RPMI8226 (cell line): Measurements from ENCODE around the gene TBC1D32.
"Not testable (repeated sequence)": the region's sequence is repeated elsewhere in the genome, so short reads cannot be mapped to it uniquely, and the experiment has no call there.

Experiments used
- DNase-seq: peaks from one replicate; pipeline ENCODE4 v3.0.0-alpha.2; 2015

TBC1D32 gene

DNA sequence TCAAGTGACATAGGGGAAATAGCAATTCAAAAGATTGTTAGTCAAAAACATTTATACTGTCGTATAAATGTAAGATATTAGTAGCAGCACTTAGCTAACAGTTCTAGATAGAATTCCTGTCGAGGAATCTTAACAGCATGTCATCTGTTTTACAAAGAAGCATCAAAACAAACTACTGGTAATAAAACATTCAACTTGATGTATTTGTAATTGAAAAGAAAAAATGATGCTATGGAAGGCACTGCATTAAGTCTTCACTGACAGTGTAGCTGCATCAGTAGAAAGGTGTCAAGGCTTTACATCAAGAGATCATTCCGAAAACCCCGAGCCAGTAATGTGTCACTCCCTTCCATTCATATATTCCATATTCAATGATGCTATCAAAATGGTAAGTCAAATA, 223.5 kb downstream of the TBC1D32 start:
- DNase-seq: no peak

DNA sequence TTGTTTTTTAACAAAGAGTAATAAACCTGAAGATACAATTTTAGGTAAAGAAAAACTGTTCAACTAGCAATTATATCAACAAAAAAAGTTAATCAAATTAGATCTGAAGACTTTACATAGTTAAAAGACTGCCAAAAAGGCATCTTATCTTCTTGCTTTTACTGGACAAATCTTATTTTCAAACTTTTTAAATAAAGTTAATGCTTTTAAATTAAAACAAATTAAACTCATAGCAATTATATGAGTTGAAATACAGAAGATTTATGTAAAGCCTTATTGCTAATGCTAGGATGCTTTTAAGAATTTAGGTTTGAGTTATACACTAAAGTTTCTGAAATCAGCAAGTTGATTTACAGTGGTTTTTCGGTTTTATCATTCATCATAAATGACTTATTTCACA, 227.3 kb downstream of the TBC1D32 start:
- DNase-seq: no peak

DNA sequence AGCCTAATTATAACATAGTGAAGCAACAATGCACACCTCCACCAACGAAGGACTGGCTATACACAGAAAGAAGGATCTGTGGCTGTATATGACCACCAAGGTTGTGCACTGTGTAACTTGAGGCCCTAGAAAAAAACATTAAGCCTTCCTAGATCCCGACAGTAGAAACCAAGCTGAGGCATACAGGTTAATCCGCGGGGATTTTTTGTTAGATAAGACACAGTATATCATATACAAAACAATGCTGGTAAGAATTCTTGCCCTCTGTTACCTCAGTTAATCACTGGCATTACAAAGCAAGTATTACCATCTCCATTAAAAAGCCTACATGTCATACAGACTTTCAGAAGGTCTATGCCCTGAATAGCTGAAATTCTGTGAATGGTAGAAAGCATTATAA, 228.8 kb downstream of the TBC1D32 start:
- no peak for DNase-seq

DNA sequence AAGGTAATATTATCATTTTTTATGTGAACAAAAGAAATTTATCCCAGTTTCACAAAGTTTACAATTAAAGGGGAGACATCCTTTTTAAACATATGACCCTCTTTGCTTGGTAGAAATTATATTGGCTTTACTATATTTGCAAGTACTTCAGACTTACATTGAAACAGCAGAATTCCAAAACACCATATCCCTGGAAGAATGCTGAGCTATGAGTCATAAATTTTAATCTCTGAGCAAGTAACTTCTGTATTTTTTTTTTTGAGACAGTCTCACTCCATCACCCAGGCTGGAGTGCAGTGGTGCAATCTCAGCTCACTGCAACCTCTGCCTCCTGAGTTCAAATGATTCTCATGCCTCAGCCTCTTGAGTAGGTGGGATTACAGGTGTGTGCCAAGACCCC, 240.4 kb downstream of the TBC1D32 start:
- DNase-seq: no peak

DNA sequence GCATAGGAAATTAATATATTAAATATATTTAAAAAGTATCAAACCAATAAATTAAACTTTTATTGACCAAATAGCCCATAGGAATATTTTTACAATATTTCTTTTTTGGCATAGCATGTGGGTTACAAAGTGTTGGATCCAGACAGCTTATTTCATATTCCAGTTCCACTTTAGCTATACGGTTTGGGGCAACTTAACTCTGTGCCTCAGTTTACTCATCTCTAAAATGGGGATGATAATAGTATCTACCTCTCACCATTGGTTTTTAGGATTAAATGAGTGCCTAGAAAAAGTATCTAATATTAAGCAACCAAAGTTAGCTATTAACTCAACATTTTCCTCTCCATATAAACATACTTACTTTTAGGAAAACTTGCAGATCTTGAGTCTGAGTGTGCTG, 243.8 kb downstream of the TBC1D32 start:
- DNase-seq: no peak

DNA sequence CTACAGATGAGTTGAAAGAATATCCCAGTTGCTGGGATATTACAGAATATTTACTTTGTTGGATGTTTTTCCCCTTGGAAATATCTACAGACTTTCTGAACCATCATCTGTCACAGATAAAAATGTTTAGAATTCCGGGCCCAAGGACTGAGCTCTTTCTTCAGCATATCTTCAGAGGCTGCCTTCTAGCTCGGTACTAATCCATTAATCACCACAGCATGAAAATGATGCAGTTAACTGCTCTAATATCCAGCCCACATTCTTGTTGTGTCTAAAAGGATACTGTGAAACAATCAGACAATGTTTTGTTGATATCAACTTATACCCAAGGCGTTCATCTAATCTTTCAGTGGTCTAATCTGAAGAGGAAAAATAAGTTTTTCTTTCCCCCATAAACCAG, 247.4 kb downstream of the TBC1D32 start:
- DNase-seq: no peak

DNA sequence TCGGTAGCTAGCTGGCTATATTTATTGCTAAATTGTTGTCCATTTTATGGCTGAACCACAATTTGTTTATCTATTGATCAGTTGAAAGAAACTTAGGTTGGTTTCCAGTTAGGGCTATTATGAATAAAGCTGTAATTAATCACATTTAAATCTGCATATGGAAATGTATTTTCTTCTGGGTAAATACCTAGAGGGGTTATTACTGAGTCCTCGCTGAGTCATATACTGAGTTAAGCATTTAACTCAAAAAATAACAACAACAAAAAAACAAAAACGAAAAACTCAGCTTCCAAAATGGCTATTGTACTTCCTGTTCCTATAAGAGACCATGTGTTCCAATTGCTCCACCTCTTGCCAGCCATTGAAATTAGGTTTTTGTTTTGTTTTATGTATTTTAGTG, 258.2 kb downstream of the TBC1D32 start:
- no peak for DNase-seq

DNA sequence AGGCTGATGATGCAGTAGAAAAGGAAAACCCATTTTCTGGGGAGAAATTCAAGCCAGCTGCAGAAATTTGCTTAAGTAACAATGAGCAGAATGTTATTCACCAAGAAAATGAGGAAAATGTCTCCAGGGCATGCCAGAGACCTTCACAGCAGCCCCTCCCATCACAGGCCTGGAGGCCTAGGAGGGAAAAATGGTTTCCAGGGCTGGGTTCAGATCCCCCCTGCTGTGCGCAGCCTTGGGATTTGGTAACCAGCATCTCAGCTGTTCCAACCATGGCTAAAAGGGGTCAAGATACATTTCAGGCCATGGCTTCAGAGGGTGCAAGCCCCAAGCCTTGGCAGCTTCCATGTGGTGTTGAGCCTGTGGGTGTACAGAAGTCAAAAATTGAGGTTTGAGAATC, 265.5 kb downstream of the TBC1D32 start:
- DNase-seq: not testable (repeated sequence)

DNA sequence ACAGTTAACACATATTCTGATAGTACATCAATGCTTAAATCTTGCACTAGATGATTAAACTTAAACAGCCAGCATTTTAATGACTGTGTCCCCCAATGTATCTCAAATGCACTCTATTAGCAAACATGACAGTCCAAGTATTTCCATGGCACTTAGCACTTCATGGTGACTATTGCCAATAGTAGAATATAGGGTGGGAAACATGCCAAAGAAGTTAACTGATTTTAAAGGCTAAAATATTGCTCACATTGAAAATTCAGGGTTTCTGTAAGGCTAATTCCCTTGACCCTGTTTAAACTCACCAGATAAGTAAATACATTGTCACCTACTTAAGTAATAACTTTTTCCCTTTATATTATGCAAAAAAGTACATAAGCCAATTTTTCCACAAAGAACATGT, 266.9 kb downstream of the TBC1D32 start:
- DNase-seq: no peak

DNA sequence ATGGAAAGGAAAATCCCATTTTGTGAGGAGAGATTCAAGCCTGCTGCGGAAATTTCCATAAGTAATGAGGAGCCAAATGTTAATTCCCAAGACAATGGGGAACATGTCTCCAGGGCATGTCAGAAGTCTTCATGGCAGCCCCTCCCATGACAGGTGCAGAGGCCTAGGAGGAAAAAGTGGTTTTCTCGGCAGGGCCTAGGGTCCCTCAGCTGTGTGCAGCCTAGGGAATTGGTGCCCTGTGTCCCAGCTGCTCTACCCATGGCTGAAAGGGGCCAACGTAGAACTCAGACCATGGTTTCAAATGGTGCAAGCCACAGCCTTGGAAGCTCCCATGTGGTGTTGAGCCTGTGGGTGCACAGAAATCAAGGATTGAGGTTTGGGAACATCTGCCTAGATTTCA, 269.9 kb downstream of the TBC1D32 start:
- no peak for DNase-seq

DNA sequence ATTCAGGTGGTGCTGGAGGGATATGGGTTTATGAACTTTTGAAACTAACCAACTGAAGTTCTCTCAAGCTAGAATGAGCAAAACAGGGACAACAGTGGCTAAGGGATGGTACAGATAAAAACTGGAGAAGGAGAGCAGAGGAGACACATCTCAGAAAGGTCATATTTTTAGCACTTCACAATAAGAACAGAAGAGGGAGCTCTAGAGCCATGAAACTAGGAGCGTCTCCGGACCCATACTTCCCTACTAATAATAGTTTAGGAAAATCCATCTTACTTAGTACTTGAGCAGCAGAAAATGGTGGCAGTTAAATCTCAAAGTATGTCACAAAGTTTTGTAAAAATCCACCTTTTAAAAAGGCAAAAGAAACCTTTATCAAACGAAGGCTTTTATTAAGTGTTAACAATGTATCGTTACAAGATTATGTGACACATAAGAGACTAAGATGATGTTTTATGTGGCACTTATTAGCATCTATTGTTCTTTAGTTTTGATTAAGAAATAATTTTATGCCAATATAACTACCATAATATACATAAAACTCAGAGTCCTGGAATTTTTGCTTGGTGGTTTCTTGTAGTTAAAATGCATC, 278.6 kb downstream of the TBC1D32 start:
- peak; percentile 28 for DNase-seq

DNA sequence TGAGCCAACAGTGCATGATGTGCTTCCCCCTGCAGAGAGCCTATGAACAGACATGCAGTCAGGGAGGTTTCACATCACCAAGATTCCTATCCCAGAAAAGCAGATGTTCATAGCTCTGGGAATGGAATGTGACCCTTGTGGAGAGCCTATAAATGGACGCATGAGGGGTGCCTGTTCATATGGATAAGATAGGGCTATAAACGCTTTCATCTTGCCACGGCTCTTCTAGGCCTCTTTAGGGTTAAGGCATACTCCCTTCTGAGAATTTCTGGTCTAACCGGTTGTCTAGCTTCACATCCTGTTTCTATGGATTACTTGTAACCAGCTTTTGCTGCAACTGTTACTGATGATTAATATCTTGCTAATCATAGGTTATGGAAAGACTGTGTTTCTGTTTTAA, 285.7 kb downstream of the TBC1D32 start:
- not testable (repeated sequence) for DNase-seq

DNA sequence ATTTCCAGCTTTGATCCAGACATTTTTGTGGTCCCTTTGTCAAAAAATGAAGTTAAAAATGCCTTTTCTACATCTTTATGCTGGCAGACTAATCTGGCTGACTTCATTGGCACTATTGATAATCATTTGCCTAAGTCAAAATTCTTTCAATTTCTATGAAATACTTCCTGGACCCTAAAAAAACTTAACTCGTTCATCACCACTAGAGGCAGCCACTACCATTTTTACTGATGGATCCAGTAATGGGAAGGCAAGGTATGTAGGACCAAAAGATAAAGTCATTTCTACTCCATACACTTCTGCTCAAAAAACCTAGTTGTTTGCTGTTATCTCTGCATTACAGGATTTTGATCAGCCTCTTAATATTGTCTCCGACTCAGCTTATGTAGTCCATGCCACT, 289.4 kb downstream of the TBC1D32 start:
- DNase-seq: not testable (repeated sequence)

DNA sequence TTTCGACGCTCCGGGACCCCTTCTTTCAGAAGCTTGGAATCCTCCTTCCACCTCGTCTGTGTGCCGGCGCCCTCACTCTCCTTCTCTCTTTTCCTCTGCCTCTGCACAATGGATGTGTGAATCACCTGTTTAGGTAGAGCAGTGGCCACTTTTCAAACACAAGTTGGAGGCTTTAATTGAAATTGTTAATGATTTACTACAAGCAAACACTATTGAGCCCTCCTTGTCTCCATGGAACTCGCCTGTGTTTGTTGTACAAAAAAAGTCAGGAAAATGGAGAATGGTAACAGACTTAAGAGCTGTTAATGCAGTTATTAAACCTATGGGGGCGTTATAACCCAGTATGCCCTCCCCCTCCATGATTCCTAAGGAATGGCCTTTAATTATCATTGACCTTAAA, 290.6 kb downstream of the TBC1D32 start:
- not testable (repeated sequence) for DNase-seq

DNA sequence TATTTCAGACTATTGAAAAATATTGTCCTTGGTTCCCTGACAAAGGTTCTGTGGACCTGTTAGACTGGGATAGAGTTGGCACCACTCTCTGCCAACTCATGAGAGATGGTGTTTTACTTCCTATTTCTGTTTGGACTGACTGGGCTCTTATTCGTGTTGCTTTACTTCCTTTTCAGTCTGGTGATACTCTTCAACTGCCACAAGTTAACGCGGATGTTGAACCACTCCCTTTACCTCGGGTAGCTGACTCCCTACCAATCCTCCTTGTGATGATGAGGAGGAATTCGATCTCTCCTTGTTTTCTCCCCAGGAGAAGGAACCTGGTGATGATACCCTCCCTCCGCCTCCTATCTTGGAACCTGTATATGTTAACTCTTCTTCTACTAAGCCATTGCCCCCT, 291.1 kb downstream of the TBC1D32 start:
- not testable (repeated sequence) for DNase-seq

DNA sequence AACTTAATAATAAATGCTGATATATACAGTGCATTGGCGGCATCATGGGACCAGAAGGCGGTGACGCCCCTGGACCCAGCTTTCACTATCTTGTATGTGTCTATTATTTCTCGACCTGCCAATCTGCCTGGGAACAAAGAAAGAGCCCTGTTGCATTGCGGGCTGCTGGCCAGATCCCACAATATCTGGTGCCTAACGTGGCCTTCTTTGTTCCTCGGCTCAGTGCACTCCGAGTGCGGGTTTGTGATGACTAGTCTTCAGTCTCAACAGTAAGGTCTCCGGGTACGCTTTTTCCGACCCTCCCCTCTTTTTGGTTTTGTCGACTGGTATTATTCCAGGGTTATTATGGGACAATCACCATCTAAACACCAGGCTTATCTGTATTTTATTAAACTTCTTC, 291.5 kb downstream of the TBC1D32 start:
- no peak for DNase-seq

DNA sequence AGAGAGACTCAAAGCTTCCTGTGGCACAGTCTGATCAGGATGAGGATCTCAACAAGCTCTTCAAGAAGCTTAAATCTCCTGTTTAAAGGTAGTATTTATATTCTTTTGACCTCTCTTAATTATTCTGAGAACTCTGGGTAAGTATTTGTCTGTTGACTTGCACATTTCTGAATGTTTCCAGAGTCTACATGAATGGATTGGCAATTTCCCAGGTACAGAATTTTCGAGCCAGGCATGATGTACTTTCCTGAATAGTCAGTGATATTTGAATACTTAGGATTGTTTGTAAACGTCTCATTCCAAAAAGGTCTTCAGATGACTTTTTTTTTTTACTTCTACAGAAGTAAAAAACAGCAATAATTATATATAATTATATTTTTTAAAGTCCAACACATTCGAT, 293.4 kb downstream of the TBC1D32 start:
- no peak for DNase-seq

DNA sequence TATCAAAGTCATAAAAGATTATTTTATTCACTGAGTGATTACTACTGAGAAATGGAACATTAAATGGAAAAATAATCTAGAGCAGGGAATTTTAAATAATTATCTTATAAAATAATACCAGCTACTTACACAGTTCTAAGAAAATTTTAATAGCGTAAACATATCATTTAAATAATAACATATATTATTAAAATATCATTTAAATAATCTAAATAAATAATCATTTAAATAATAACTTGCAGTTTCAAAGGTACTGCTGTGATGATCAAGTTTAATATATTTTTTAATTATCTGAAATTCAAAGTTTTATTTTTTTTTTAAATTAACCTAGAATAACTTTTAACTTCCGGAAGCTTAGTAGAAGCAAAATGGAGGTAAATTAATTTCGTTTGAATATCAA, 301.2 kb downstream of the TBC1D32 start:
- DNase-seq: no peak

DNA sequence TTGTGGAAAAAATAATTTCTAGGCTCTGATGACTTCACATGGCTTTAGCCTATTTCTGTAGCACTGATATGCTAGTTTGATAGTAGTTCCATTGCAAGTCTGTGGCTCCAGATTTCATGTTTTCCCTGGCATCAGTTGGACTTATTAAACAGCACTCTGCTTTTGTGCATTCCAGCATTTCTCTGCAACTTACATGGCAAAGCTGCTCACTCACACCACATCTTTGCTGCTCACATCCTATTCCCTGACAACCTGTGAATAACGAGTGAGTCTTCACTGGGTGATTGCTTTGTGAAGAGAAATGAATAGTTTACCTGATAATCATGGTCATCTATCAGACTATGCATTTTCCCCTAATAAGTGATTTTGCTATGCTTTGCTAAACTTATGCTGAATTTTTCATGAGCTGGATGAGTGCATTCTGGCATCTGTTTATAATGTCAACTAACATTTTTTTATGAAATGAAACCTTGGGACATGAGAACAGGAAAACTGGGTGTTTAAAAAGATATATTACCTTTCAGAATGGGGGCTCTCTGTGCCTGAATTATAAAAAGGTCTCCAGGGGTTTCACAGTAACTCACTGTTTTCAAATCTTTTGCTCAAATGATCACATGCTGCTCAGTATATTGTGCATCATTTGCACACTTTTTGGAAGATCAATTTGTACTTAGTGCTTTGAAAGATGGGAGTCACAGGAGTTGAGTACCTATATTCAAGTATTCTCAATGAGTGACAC, 301.8 kb downstream of the TBC1D32 start:
- DNase-seq: no peak
